HepG2 (cell line): Measurements from ENCODE around the gene ISG20L2. TPM values are rescaled to one million over a fixed set of nuclear protein-coding genes. Genes with fewer than 3 reads are reported as not detected.

Source experiments
- ADNP ChIP-seq: sonication (generic); formaldehyde crosslinking; IDR thresholded peaks from 2 replicates; pipeline ENCODE4 v1.4.0; 2020; ENCODE audit warnings: missing genetic modification reagents
- AGO2 ChIP-seq: fragments of 200-400 bp; formaldehyde crosslinking; optimal IDR thresholded peaks from 2 replicates; pipeline ENCODE3; 2017; ENCODE audit warnings: mild to moderate bottlenecking, low read depth, low read length, moderate library complexity
- DPF2 ChIP-seq: sonication (generic); formaldehyde crosslinking; IDR thresholded peaks from 2 replicates; pipeline ENCODE4 v1.4.0; 2020; ENCODE audit warnings: mild to moderate bottlenecking, low read depth, missing genetic modification reagents, borderline replicate concordance
- GABPB1 ChIP-seq: IDR thresholded peaks from 2 replicates; pipeline ENCODE4 v1.6.1; 2016; ENCODE audit warnings: mild to moderate bottlenecking, missing genetic modification reagents, moderate library complexity, missing compliant biosample characterization
- HDAC2 ChIP-seq: sonication (generic); formaldehyde crosslinking; IDR thresholded peaks from 2 replicates; pipeline ENCODE4 v1.4.0; 2020; ENCODE audit warnings: missing genetic modification reagents
- ISL2 ChIP-seq: sonication (generic); formaldehyde crosslinking; IDR thresholded peaks from 2 replicates; pipeline ENCODE4 v1.5.0; 2020; ENCODE audit warnings: missing genetic modification reagents
- KMT2B ChIP-seq: IDR thresholded peaks from 2 replicates; pipeline ENCODE4 v1.6.1; 2016; ENCODE audit warnings: missing genetic modification reagents, missing compliant biosample characterization
- SNAPC2 ChIP-seq: sonication (generic); formaldehyde crosslinking; IDR thresholded peaks from 2 replicates; pipeline ENCODE4 v1.8.1; 2022; ENCODE audit warnings: mild to moderate bottlenecking, missing genetic modification reagents
- SP4 ChIP-seq: sonication (generic); formaldehyde crosslinking; IDR thresholded peaks from 2 replicates; pipeline ENCODE4 v1.8.1; 2023; ENCODE audit warnings: mild to moderate bottlenecking, missing genetic modification reagents
- SRSF1 ChIP-seq: fragments of 200-400 bp; formaldehyde crosslinking; optimal IDR thresholded peaks from 2 replicates; pipeline ENCODE3; 2017; ENCODE audit warnings: mild to moderate bottlenecking, low read depth, low read length, moderate library complexity
- SRY ChIP-seq: sonication (generic); formaldehyde crosslinking; IDR thresholded peaks from 2 replicates; pipeline ENCODE4 v1.8.0; 2022; ENCODE audit warnings: mild to moderate bottlenecking, missing genetic modification reagents
- ZBTB40 ChIP-seq, 2 experiments: fragments of 450-650 bp in 1 of 2; sonication (generic) in 1 of 2; formaldehyde crosslinking in 1 of 2; IDR thresholded peaks; 2 replicates each; pipeline versions ENCODE4 v1.6.1 to v1.8.0; 2016 to 2022; ENCODE audit warnings: antibody characterized with exemption in 1 of 2, mild to moderate bottlenecking in 1 of 2, missing genetic modification reagents in 1 of 2
- ZBTB44 ChIP-seq: sonication (generic); formaldehyde crosslinking; IDR thresholded peaks from 2 replicates; pipeline ENCODE4 v1.4.0; 2020; ENCODE audit warnings: missing genetic modification reagents
- ZNF674 ChIP-seq: sonication (generic); formaldehyde crosslinking; IDR thresholded peaks from 2 replicates; pipeline ENCODE4 v1.5.0; 2020; ENCODE audit warnings: low read depth, mild to moderate bottlenecking, missing genetic modification reagents
- ZNF709 ChIP-seq: sonication (generic); formaldehyde crosslinking; IDR thresholded peaks from 2 replicates; pipeline ENCODE4 v1.5.0; 2020; ENCODE audit warnings: mild to moderate bottlenecking, missing genetic modification reagents
- ZNF781 ChIP-seq: sonication (generic); formaldehyde crosslinking; IDR thresholded peaks from 2 replicates; pipeline ENCODE4 v1.5.1; 2020; ENCODE audit warnings: borderline replicate concordance, mild to moderate bottlenecking, missing genetic modification reagents; ENCODE audit errors: not compliant biosample characterization
- ZNF839 ChIP-seq: sonication (generic); formaldehyde crosslinking; IDR thresholded peaks from 2 replicates; pipeline ENCODE4 v1.4.0; 2020; ENCODE audit warnings: missing genetic modification reagents, mild to moderate bottlenecking, borderline replicate concordance
- ZSCAN25 ChIP-seq: sonication (generic); formaldehyde crosslinking; IDR thresholded peaks from 2 replicates; pipeline ENCODE4 v1.8.0; 2022; ENCODE audit warnings: mild to moderate bottlenecking, missing genetic modification reagents
- polyA plus RNA-seq, 8 experiments: library from polyadenylated mRNA; depleted of rRNA in 3 of 8; stranded (reverse) in 7 of 8; unstranded in 1 of 8; fragments of >200 nt; fragmentation: Illumina TruSeq in 4 of 8; extraction: Trizol in 4 of 8; gene quantifications; 2 replicates each; pipeline versions ENCODE4 v1.2.1 to v1.2.3, GENCODE V29; 2011 to 2016; ENCODE audit warnings: low read depth in 4 of 8, missing spikeins in 1 of 8, mixed read lengths in 1 of 8; ENCODE audit not compliant: insufficient read depth in 1 of 8
- total RNA-seq, 5 experiments: library from RNA; depleted of rRNA; stranded (reverse); fragments of >200 nt; fragmentation: Illumina TruSeq; extraction: Trizol; gene quantifications; 2 replicates each; pipeline ENCODE4 v1.2.3, GENCODE V29; 2016; ENCODE audit warnings: low read depth in 1 of 5

ISG20L2 gene
- total and polyA plus RNA-seq, 2 of the 13 experiments (the other 11 are each of a cell fraction or from before 2014, with no cell fraction given), result 19.8 to 21.3 TPM

- TF ChIP-seq HDAC2 (CRISPR knock-in tag), result peak; percentile 7; the same call in 1 of the 2 replicates
- TF ChIP-seq AGO2, result peak; percentile 87
- TF ChIP-seq DPF2, result no peak
- 0 out of 2 replicates have a peak, but pooled peaks have one; percentile 47 for TF ChIP-seq ZSCAN25 (CRISPR knock-in tag)
- TF ChIP-seq ZNF709, result peak; percentile 40; the same call in 1 of the 2 replicates
- 0 out of 2 replicates have a peak, but pooled peaks have one; percentile 16 for TF ChIP-seq ISL2 (CRISPR knock-in tag)
- TF ChIP-seq ZNF781, result peak; percentile 88
- TF ChIP-seq GABPB1, result peak; percentile 93
- peak; percentile 89 for TF ChIP-seq SRSF1
- no peak for TF ChIP-seq ZNF839 (CRISPR knock-in tag)
- TF ChIP-seq ADNP (CRISPR knock-in tag), result no peak
- no peak for TF ChIP-seq ZBTB40 (IDR thresholded peaks at IDR 0.05)
- peak; percentile 66 for TF ChIP-seq ZBTB40 (CRISPR knock-in tag; IDR thresholded peaks at IDR 0.05)
- TF ChIP-seq ZNF674, result no peak
- TF ChIP-seq SNAPC2 (CRISPR knock-in tag), result no peak; the same call in 1 of the 2 replicates
- TF ChIP-seq SRY (CRISPR knock-in tag), result peak; percentile 56; the same call in 1 of the 2 replicates
- TF ChIP-seq ZBTB44 (CRISPR knock-in tag), result no peak
- TF ChIP-seq SP4, result peak; percentile 47; the same call in 1 of the 2 replicates
- peak; percentile 83 for TF ChIP-seq KMT2B (CRISPR knock-in tag)
These were observed 38.7 kb upstream of the ISG20L2 start, which contains the start of gene PRCC (continued) for GRCh38 chr1:156767101-156767878.
